ENCODE results near the gene SCYL2. TPM values are rescaled to one million over a fixed set of nuclear protein-coding genes. Genes with fewer than 3 reads are reported as not detected.
"Not testable (repeated sequence)": the region's sequence is repeated elsewhere in the genome, so short reads cannot be mapped to it uniquely, and the experiment has no call there.

SCYL2 gene
- total and polyA plus RNA-seq, 2 experiments from 2014 or later = 15.0 to 57.5 TPM

GRCh38 chr12:100339071-100339470 lies 72.1 kb downstream of the SCYL2 start:
- no peaks in the 10 kb centered on the region for H3K27me3 ChIP-seq (ENCODE audit: insufficient read depth)
- no peak overlapping the region for H3K27ac ChIP-seq (ENCODE audit: low read depth)
- Mint-ChIP-seq H3K9me3 (no peaks in the 10 kb centered on the region; the same call in 2 of the 3 replicates), H3K4me3 (no peak overlapping the region), H3K4me1 (peaks cover 3% of the 10 kb centered on the region; the same call in 2 of the 3 replicates), H3K36me3 (ENCODE audit: low read depth) (peaks cover 19% of the 10 kb centered on the region; the same call in 2 of the 3 replicates), H3K27me3 (ENCODE audit: insufficient read depth, low read depth, poor library complexity) (peaks cover 2% of the 10 kb centered on the region), H3K27ac (no peak overlapping the region)
- TF ChIP-seq NANOG (IDR thresholded peaks at IDR 0.05; ENCODE audit: borderline replicate concordance) = no peak
- TF ChIP-seq EZH2phosphoT487 (IDR thresholded peaks at IDR 0.05; ENCODE audit: unreplicated experiment) = no peak
- TF ChIP-seq, protein P1, sequence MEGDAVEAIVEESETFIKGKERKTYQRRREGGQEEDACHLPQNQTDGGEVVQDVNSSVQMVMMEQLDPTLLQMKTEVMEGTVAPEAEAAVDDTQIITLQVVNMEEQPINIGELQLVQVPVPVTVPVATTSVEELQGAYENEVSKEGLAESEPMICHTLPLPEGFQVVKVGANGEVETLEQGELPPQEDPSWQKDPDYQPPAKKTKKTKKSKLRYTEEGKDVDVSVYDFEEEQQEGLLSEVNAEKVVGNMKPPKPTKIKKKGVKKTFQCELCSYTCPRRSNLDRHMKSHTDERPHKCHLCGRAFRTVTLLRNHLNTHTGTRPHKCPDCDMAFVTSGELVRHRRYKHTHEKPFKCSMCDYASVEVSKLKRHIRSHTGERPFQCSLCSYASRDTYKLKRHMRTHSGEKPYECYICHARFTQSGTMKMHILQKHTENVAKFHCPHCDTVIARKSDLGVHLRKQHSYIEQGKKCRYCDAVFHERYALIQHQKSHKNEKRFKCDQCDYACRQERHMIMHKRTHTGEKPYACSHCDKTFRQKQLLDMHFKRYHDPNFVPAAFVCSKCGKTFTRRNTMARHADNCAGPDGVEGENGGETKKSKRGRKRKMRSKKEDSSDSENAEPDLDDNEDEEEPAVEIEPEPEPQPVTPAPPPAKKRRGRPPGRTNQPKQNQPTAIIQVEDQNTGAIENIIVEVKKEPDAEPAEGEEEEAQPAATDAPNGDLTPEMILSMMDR (conservative IDR thresholded peaks at IDR 0.05; ENCODE audit: low read depth in 2 of 2) = no peak
- TF ChIP-seq, protein P2, sequence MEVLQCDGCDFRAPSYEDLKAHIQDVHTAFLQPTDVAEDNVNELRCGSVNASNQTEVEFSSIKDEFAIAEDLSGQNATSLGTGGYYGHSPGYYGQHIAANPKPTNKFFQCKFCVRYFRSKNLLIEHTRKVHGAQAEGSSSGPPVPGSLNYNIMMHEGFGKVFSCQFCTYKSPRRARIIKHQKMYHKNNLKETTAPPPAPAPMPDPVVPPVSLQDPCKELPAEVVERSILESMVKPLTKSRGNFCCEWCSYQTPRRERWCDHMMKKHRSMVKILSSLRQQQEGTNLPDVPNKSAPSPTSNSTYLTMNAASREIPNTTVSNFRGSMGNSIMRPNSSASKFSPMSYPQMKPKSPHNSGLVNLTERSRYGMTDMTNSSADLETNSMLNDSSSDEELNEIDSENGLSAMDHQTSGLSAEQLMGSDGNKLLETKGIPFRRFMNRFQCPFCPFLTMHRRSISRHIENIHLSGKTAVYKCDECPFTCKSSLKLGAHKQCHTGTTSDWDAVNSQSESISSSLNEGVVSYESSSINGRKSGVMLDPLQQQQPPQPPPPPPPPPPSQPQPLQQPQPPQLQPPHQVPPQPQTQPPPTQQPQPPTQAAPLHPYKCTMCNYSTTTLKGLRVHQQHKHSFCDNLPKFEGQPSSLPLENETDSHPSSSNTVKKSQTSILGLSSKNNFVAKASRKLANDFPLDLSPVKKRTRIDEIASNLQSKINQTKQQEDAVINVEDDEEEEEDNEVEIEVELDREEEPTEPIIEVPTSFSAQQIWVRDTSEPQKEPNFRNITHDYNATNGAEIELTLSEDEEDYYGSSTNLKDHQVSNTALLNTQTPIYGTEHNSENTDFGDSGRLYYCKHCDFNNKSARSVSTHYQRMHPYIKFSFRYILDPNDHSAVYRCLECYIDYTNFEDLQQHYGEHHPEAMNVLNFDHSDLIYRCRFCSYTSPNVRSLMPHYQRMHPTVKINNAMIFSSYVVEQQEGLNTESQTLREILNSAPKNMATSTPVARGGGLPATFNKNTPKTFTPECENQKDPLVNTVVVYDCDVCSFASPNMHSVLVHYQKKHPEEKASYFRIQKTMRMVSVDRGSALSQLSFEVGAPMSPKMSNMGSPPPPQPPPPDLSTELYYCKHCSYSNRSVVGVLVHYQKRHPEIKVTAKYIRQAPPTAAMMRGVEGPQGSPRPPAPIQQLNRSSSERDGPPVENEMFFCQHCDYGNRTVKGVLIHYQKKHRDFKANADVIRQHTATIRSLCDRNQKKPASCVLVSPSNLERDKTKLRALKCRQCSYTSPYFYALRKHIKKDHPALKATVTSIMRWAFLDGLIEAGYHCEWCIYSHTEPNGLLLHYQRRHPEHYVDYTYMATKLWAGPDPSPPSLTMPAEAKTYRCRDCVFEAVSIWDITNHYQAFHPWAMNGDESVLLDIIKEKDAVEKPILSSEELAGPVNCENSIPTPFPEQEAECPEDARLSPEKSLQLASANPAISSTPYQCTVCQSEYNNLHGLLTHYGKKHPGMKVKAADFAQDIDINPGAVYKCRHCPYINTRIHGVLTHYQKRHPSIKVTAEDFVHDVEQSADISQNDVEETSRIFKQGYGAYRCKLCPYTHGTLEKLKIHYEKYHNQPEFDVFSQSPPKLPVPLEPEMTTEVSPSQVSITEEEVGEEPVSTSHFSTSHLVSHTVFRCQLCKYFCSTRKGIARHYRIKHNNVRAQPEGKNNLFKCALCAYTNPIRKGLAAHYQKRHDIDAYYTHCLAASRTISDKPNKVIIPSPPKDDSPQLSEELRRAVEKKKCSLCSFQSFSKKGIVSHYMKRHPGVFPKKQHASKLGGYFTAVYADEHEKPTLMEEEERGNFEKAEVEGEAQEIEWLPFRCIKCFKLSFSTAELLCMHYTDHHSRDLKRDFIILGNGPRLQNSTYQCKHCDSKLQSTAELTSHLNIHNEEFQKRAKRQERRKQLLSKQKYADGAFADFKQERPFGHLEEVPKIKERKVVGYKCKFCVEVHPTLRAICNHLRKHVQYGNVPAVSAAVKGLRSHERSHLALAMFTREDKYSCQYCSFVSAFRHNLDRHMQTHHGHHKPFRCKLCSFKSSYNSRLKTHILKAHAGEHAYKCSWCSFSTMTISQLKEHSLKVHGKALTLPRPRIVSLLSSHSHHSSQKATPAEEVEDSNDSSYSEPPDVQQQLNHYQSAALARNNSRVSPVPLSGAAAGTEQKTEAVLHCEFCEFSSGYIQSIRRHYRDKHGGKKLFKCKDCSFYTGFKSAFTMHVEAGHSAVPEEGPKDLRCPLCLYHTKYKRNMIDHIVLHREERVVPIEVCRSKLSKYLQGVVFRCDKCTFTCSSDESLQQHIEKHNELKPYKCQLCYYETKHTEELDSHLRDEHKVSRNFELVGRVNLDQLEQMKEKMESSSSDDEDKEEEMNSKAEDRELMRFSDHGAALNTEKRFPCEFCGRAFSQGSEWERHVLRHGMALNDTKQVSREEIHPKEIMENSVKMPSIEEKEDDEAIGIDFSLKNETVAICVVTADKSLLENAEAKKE (CRISPR knock-in tag; IDR thresholded peaks at IDR 0.05) = no peak
- no peak for TF ChIP-seq ZNF331 (CRISPR knock-in tag; IDR thresholded peaks at IDR 0.05; ENCODE audit: low read depth)
- no peak for TF ChIP-seq JUNB (IDR thresholded peaks at IDR 0.05; ENCODE audit: unreplicated experiment)
- no peak for TF ChIP-seq POLR2AphosphoS5 (IDR thresholded peaks at IDR 0.05; ENCODE audit: low read depth)
- no peak for DNase-seq (ENCODE audit: low spot score)
- ATAC-seq = no peak
- no peaks in the 10 kb centered on the region for H4K20me1 ChIP-seq (replicated peaks; ENCODE audit: insufficient read depth)
- H3K4me3 ChIP-seq = no peak overlapping the region
- no peak overlapping the region for H3K4me2 ChIP-seq
- no peaks in the 10 kb centered on the region for H3K9me2 ChIP-seq (ENCODE audit: insufficient read depth)
- H3K36me3 ChIP-seq (ENCODE audit: insufficient read depth) = 0 out of 2 replicates have a peak, but pooled peaks cover 3% of the 10 kb centered on the region
- no peak overlapping the region for H2AFZ ChIP-seq
- no peaks in the 10 kb centered on the region for H3F3A ChIP-seq (replicated peaks; ENCODE audit: low read depth)
- 0 out of 2 replicates have a peak, but pooled peaks cover 4% of the 10 kb centered on the region for H3K4me1 ChIP-seq (ENCODE audit: insufficient read depth)
- H3K79me2 ChIP-seq (replicated peaks; ENCODE audit: insufficient read depth) = no peaks in the 10 kb centered on the region

- not testable (repeated sequence) for H4K20me1 ChIP-seq (replicated peaks; ENCODE audit: insufficient read depth); H3K79me2 ChIP-seq (replicated peaks; ENCODE audit: insufficient read depth); H3K27ac ChIP-seq (ENCODE audit: low read depth); ATAC-seq; H3F3A ChIP-seq (replicated peaks; ENCODE audit: low read depth); H3K27ac Mint-ChIP-seq; DNase-seq (ENCODE audit: low spot score); H3K4me3 Mint-ChIP-seq; H3K27me3 Mint-ChIP-seq (ENCODE audit: insufficient read depth, low read depth, poor library complexity); H3K27me3 ChIP-seq (ENCODE audit: insufficient read depth); H3K4me1 Mint-ChIP-seq; H3K9me3 Mint-ChIP-seq; H2AFZ ChIP-seq; H3K4me1 ChIP-seq (ENCODE audit: insufficient read depth); H3K36me3 ChIP-seq (ENCODE audit: insufficient read depth); H3K4me2 ChIP-seq; H3K4me3 ChIP-seq; H3K9me2 ChIP-seq (ENCODE audit: insufficient read depth)
- peaks cover 14% of the 10 kb centered on the region; the same call in 2 of the 3 replicates for H3K36me3 Mint-ChIP-seq (ENCODE audit: low read depth)
Observed at GRCh38 chr12:100342897-100343296, 75.9 kb downstream of the SCYL2 start.

- H3K27ac Mint-ChIP-seq; H3K79me2 ChIP-seq (replicated peaks; ENCODE audit: insufficient read depth); H3K4me2 ChIP-seq; H3K4me3 Mint-ChIP-seq; H3F3A ChIP-seq (replicated peaks; ENCODE audit: low read depth); H3K27me3 ChIP-seq (ENCODE audit: insufficient read depth); H3K9me3 Mint-ChIP-seq; H3K27me3 Mint-ChIP-seq (ENCODE audit: insufficient read depth, low read depth, poor library complexity); DNase-seq (ENCODE audit: low spot score); ATAC-seq; H2AFZ ChIP-seq; H4K20me1 ChIP-seq (replicated peaks; ENCODE audit: insufficient read depth); H3K36me3 ChIP-seq (ENCODE audit: insufficient read depth); H3K4me1 Mint-ChIP-seq; H3K4me1 ChIP-seq (ENCODE audit: insufficient read depth); H3K36me3 Mint-ChIP-seq (ENCODE audit: low read depth); H3K27ac ChIP-seq (ENCODE audit: low read depth); H3K4me3 ChIP-seq; H3K9me2 ChIP-seq (ENCODE audit: insufficient read depth): not testable (repeated sequence)
Observed at GRCh38 chr12:100344351-100344750, 77.4 kb downstream of the SCYL2 start.

Measured in GM23338 (cell line).